ENCODE results near the gene ARHGAP24.

DNA sequence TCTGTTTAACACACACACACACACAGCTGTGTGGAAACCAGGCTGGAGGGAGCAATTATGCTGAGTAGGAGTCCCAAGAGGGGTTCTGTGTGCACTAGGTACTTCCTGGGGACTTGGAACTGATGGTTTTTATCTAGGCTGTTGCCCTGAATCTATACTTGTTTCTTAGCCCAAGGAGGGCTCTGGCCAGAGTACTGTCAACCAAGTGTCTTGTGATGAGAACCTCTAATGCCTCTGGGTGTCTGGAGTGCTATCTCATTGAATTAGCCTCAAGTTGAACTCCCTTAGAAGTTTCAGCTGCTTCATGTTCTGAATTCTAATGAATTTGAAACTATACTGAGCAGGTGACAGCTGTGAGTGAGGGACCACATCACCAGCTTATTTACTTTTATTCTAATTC, 16.6 kb downstream of the ARHGAP24 start:
- TF ChIP-seq GATA2 (IDR thresholded peaks at IDR 0.05; ENCODE audit: insufficient read depth, insufficient read length, low read depth, low read length) (no peak), FOS (IDR thresholded peaks at IDR 0.05; ENCODE audit: borderline replicate concordance, insufficient read depth, low read length) (no peak), EZH2 (IDR thresholded peaks at IDR 0.05; ENCODE audit: borderline replicate concordance, low read depth, low read length, severe bottlenecking) (no peak), POLR2AphosphoS5 (IDR thresholded peaks at IDR 0.05; ENCODE audit: insufficient read depth, low read depth, low read length) (no peak)
- TF ChIP-seq, protein P1, sequence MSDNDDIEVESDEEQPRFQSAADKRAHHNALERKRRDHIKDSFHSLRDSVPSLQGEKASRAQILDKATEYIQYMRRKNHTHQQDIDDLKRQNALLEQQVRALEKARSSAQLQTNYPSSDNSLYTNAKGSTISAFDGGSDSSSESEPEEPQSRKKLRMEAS (IDR thresholded peaks at IDR 0.05; ENCODE audit: insufficient read depth, insufficient read length): no peak

All from endothelial cell of umbilical vein (primary cell).